HL-60 (cell line): ENCODE results near the gene TMEM123.

Source experiments
- DNase-seq, 2 experiments: peaks; one replicate each; pipeline ENCODE4 v3.0.0-alpha.2; 2010 to 2020; ENCODE audit warnings: low read depth in 1 of 2, low spot score in 1 of 2
- H3K27ac ChIP-seq: fragments of 250-450 bp; sonication (Bioruptor Pico); replicated peaks from 2 replicates; pipeline ENCODE4 v1.5.1; 2020; ENCODE audit warnings: mild to moderate bottlenecking, moderate library complexity
- H3K27me3 ChIP-seq: fragments of 250-450 bp; sonication (Bioruptor Pico); 2 replicates; pipeline ENCODE4 v1.5.1; 2021; ENCODE audit warnings: mild to moderate bottlenecking, moderate library complexity; ENCODE audit not compliant: insufficient read depth, poor library complexity, severe bottlenecking
- H3K4me3 ChIP-seq: replicated peaks from 2 replicates; pipeline ENCODE4 v1.5.1; 2011; ENCODE audit warnings: mild to moderate bottlenecking, control low read depth, low read length; ENCODE audit not compliant: insufficient read depth
- GABPA ChIP-seq: IDR thresholded peaks from 2 replicates; pipeline ENCODE4 v1.6.1; 2012; ENCODE audit warnings: low read depth
- POLR2AphosphoS5 ChIP-seq: IDR thresholded peaks from 2 replicates; pipeline ENCODE4 v1.6.1; 2012; ENCODE audit warnings: low read depth
- SPI1 ChIP-seq: IDR thresholded peaks from 2 replicates; pipeline ENCODE4 v1.6.1; 2012; ENCODE audit warnings: low read depth, mild to moderate bottlenecking, borderline replicate concordance
- TF ChIP-seq, protein P1 (sequence below): IDR thresholded peaks from 2 replicates; pipeline ENCODE4 v1.6.1; 2012; ENCODE audit warnings: low read depth; ENCODE audit not compliant: insufficient replicate concordance
- TF ChIP-seq, protein P2 (sequence below): IDR thresholded peaks from one replicate; pipeline ENCODE4 v1.5.1; 2011; ENCODE audit warnings: low read length, control low read depth, inconsistent platforms; ENCODE audit not compliant: insufficient read depth

The TMEM123 gene

DNA sequence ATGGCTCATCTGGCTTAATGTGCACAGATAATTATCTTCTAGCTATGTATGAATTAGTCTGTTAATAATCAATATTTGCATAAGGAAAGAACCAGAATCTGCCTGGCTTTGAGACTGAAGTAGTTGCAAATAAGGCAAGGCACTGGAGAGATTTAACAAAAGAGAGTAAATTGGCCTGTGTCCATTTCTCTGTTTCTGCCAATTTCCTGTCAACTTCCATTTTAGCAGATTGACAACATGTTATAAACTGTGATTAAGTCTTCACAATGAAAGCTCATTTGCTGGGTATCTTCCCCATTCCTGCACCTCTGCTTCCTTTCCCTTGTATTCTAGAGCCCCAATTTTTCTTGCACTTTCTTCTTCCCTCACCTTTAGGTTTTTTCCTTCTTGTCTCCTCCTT, 5.3 kb upstream of the TMEM123 start:
- DNase-seq: no peak

GRCh38 chr11:102457056-102457677, 4.6 kb upstream of the TMEM123 start:
- Histone ChIP-seq H3K27ac (peak overlapping the region; percentile 66; the same call in 1 of the 2 replicates), H3K27me3 (no peaks in the 10 kb centered on the region), H3K4me3 (no peak overlapping the region)
- TF ChIP-seq SPI1: no peak
- TF ChIP-seq, protein P1, sequence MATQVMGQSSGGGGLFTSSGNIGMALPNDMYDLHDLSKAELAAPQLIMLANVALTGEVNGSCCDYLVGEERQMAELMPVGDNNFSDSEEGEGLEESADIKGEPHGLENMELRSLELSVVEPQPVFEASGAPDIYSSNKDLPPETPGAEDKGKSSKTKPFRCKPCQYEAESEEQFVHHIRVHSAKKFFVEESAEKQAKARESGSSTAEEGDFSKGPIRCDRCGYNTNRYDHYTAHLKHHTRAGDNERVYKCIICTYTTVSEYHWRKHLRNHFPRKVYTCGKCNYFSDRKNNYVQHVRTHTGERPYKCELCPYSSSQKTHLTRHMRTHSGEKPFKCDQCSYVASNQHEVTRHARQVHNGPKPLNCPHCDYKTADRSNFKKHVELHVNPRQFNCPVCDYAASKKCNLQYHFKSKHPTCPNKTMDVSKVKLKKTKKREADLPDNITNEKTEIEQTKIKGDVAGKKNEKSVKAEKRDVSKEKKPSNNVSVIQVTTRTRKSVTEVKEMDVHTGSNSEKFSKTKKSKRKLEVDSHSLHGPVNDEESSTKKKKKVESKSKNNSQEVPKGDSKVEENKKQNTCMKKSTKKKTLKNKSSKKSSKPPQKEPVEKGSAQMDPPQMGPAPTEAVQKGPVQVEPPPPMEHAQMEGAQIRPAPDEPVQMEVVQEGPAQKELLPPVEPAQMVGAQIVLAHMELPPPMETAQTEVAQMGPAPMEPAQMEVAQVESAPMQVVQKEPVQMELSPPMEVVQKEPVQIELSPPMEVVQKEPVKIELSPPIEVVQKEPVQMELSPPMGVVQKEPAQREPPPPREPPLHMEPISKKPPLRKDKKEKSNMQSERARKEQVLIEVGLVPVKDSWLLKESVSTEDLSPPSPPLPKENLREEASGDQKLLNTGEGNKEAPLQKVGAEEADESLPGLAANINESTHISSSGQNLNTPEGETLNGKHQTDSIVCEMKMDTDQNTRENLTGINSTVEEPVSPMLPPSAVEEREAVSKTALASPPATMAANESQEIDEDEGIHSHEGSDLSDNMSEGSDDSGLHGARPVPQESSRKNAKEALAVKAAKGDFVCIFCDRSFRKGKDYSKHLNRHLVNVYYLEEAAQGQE: no peak
- no peak for TF ChIP-seq POLR2AphosphoS5
- TF ChIP-seq GABPA: no peak
- TF ChIP-seq, protein P2, sequence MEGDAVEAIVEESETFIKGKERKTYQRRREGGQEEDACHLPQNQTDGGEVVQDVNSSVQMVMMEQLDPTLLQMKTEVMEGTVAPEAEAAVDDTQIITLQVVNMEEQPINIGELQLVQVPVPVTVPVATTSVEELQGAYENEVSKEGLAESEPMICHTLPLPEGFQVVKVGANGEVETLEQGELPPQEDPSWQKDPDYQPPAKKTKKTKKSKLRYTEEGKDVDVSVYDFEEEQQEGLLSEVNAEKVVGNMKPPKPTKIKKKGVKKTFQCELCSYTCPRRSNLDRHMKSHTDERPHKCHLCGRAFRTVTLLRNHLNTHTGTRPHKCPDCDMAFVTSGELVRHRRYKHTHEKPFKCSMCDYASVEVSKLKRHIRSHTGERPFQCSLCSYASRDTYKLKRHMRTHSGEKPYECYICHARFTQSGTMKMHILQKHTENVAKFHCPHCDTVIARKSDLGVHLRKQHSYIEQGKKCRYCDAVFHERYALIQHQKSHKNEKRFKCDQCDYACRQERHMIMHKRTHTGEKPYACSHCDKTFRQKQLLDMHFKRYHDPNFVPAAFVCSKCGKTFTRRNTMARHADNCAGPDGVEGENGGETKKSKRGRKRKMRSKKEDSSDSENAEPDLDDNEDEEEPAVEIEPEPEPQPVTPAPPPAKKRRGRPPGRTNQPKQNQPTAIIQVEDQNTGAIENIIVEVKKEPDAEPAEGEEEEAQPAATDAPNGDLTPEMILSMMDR: no peak
- DNase-seq: no peak

More for the DNA sequence above, 5.3 kb upstream of the TMEM123 start:
- Histone ChIP-seq H3K27ac (no peak overlapping the region), H3K4me3 (no peak overlapping the region), H3K27me3 (no peaks in the 10 kb centered on the region)
- TF ChIP-seq, protein P1: no peak
- TF ChIP-seq POLR2AphosphoS5: no peak
- TF ChIP-seq SPI1: no peak
- TF ChIP-seq, protein P2: no peak
- TF ChIP-seq GABPA: no peak

GRCh38 chr11:102456381-102456780, 3.8 kb upstream of the TMEM123 start:
- Histone ChIP-seq H3K4me3 (no peak overlapping the region), H3K27me3 (no peaks in the 10 kb centered on the region), H3K27ac (peak overlapping the region; percentile 66)
- TF ChIP-seq SPI1: no peak
- TF ChIP-seq, protein P1: no peak
- TF ChIP-seq, protein P2: no peak
- DNase-seq: peak; percentile 81 to 85
